K562 (cell line): ENCODE measurements around the gene HTRA3.

ENCODE experiments used
- CBX3 ChIP-seq, 2 experiments: IDR thresholded peaks; 1 replicate in 1 of 2; 2 replicates in 1 of 2; pipeline ENCODE4 v1.6.1; 2012; ENCODE audit warnings: inconsistent platforms in 2 of 2, low read length in 2 of 2, borderline replicate concordance in 1 of 2, control low read depth in 1 of 2
- CEBPB ChIP-seq: fragments of 450-650 bp; IDR thresholded peaks from 2 replicates; pipeline ENCODE4 v1.6.1; 2016; ENCODE audit warnings: missing genetic modification characterization, missing compliant biosample characterization
- EP300 ChIP-seq: IDR thresholded peaks from 2 replicates; pipeline ENCODE4 v1.6.1; 2012; ENCODE audit warnings: low read length, improper control_type of control experiment
- JUN ChIP-seq, 2 experiments: sonication (generic) in 1 of 2; formaldehyde crosslinking in 1 of 2; IDR thresholded peaks; 2 replicates each; pipeline versions ENCODE4 v1.6.1 to v1.8.0; 2012 to 2022; ENCODE audit warnings: borderline replicate concordance in 2 of 2, mild to moderate bottlenecking in 2 of 2, improper control_type of control experiment in 1 of 2, low read depth in 1 of 2, low read length in 1 of 2, missing genetic modification reagents in 1 of 2
- POU5F1 ChIP-seq: fragments of 150-350 bp; IDR thresholded peaks from 2 replicates; pipeline ENCODE4 v1.6.1; 2014; ENCODE audit warnings: borderline replicate concordance, low read length, low read depth, mild to moderate bottlenecking; ENCODE audit not compliant: partially characterized antibody
- SRF ChIP-seq, 2 experiments: fragments of 250-450, 450-650 bp in 1 of 2; sonication (Bioruptor Pico) in 1 of 2; sonication (generic) in 1 of 2; formaldehyde crosslinking; IDR thresholded peaks; 2 replicates each; pipeline versions ENCODE4 v1.5.0 to v1.5.1; 2020 to 2022; ENCODE audit warnings: mild to moderate bottlenecking in 1 of 2, missing genetic modification reagents in 1 of 2
- SRSF9 ChIP-seq: fragments of 200-400 bp; formaldehyde crosslinking; IDR thresholded peaks from 2 replicates; pipeline ENCODE4 v1.6.1; 2017; ENCODE audit warnings: low read depth, low read length, borderline replicate concordance
- ZKSCAN8 ChIP-seq: fragments of 200-800 bp; sonication (Bioruptor generic); IDR thresholded peaks from 2 replicates; pipeline ENCODE4 v1.6.1; 2016; ENCODE audit warnings: missing genetic modification characterization, missing compliant biosample characterization
- TF ChIP-seq, protein P1 (sequence below), 3 experiments: IDR thresholded peaks in 2 of 3; conservative IDR thresholded peaks in 1 of 3; 2 replicates each; pipeline ENCODE4 v1.5.1; 2011 to 2012; ENCODE audit warnings: low read length in 3 of 3, mild to moderate bottlenecking in 3 of 3, control low read depth in 2 of 3, improper control_type of control experiment in 1 of 3, inconsistent platforms in 1 of 3, low read depth in 1 of 3, mixed read lengths in 1 of 3, moderate library complexity in 1 of 3; ENCODE audit not compliant: insufficient read depth in 2 of 3
- TF ChIP-seq, protein P2 (sequence below): fragments of 450-650 bp; IDR thresholded peaks from 2 replicates; pipeline ENCODE4 v1.6.1; 2018; ENCODE audit not compliant: partially characterized antibody

- TF ChIP-seq, protein P1, sequence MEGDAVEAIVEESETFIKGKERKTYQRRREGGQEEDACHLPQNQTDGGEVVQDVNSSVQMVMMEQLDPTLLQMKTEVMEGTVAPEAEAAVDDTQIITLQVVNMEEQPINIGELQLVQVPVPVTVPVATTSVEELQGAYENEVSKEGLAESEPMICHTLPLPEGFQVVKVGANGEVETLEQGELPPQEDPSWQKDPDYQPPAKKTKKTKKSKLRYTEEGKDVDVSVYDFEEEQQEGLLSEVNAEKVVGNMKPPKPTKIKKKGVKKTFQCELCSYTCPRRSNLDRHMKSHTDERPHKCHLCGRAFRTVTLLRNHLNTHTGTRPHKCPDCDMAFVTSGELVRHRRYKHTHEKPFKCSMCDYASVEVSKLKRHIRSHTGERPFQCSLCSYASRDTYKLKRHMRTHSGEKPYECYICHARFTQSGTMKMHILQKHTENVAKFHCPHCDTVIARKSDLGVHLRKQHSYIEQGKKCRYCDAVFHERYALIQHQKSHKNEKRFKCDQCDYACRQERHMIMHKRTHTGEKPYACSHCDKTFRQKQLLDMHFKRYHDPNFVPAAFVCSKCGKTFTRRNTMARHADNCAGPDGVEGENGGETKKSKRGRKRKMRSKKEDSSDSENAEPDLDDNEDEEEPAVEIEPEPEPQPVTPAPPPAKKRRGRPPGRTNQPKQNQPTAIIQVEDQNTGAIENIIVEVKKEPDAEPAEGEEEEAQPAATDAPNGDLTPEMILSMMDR (IDR thresholded peaks at IDR 0.05 in 2 of 3, conservative IDR thresholded peaks at IDR 0.05 in 1 of 3; ENCODE audit: insufficient read depth in 2 of 3, low read depth in 1 of 3, low read length in 3 of 3), result no peak
- TF ChIP-seq SRF (CRISPR knock-in tag; IDR thresholded peaks at IDR 0.05), result no peak
- TF ChIP-seq, protein P2, sequence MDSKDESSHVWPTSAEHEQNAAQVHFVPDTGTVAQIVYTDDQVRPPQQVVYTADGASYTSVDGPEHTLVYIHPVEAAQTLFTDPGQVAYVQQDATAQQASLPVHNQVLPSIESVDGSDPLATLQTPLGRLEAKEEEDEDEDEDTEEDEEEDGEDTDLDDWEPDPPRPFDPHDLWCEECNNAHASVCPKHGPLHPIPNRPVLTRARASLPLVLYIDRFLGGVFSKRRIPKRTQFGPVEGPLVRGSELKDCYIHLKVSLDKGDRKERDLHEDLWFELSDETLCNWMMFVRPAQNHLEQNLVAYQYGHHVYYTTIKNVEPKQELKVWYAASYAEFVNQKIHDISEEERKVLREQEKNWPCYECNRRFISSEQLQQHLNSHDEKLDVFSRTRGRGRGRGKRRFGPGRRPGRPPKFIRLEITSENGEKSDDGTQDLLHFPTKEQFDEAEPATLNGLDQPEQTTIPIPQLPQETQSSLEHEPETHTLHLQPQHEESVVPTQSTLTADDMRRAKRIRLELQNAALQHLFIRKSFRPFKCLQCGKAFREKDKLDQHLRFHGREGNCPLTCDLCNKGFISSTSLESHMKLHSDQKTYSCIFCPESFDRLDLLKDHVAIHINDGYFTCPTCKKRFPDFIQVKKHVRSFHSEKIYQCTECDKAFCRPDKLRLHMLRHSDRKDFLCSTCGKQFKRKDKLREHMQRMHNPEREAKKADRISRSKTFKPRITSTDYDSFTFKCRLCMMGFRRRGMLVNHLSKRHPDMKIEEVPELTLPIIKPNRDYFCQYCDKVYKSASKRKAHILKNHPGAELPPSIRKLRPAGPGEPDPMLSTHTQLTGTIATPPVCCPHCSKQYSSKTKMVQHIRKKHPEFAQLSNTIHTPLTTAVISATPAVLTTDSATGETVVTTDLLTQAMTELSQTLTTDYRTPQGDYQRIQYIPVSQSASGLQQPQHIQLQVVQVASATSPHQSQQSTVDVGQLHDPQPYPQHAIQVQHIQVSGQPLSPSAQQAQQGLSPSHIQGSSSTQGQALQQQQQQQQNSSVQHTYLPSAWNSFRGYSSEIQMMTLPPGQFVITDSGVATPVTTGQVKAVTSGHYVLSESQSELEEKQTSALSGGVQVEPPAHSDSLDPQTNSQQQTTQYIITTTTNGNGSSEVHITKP, result no peak
- TF ChIP-seq CBX3 (IDR thresholded peaks at IDR 0.05; ENCODE audit: borderline replicate concordance in 1 of 2, low read length in 2 of 2), result no peak
- no peak for TF ChIP-seq EP300
- no peak for TF ChIP-seq JUN (IDR thresholded peaks at IDR 0.05; ENCODE audit: borderline replicate concordance, low read depth, low read length)
- no peak for TF ChIP-seq JUN (CRISPR knock-in tag; IDR thresholded peaks at IDR 0.05; ENCODE audit: borderline replicate concordance)
- no peak for TF ChIP-seq SRSF9
- no peak for TF ChIP-seq CEBPB (tag)
- TF ChIP-seq POU5F1, result no peak
- no peak for TF ChIP-seq ZKSCAN8 (CRISPR knock-in tag)
Measured at GRCh38 chr4:8305851-8306471, 36.4 kb downstream of the HTRA3 start.
